Mesendoderm (in vitro differentiated cells): ENCODE measurements around the gene RAVER1.

Experiments
- DNase-seq: peaks from one replicate; pipeline ENCODE4 v3.0.0; 2013
- H2AK5ac ChIP-seq: 2 replicates; pipeline ENCODE4 v1.6.1; 2013; ENCODE audit warnings: low read length, inconsistent platforms
- H2BK120ac ChIP-seq: 2 replicates; pipeline ENCODE4 v1.6.1; 2013; ENCODE audit warnings: low read depth, mild to moderate bottlenecking, low read length, moderate library complexity, mixed read lengths
- H2BK15ac ChIP-seq: replicated peaks from 2 replicates; pipeline ENCODE4 v1.6.1; 2013; ENCODE audit warnings: low read depth, mild to moderate bottlenecking, moderate library complexity
- H2BK5ac ChIP-seq: 2 replicates; pipeline ENCODE4 v1.6.1; 2013; ENCODE audit warnings: low read length, inconsistent platforms
- H3K18ac ChIP-seq: 2 replicates; pipeline ENCODE4 v1.6.1; 2013; ENCODE audit warnings: mild to moderate bottlenecking, low read length, mixed read lengths
- H3K23ac ChIP-seq: one replicate; pipeline ENCODE4 v1.6.1; 2013; ENCODE audit warnings: low read length
- H3K27ac ChIP-seq: 2 replicates; pipeline ENCODE4 v1.5.1; 2013; ENCODE audit warnings: low read depth, mild to moderate bottlenecking, inconsistent platforms, low read length, moderate library complexity
- H3K27me3 ChIP-seq: 2 replicates; pipeline ENCODE4 v1.6.1; 2013; ENCODE audit warnings: low read length, control low read depth, mild to moderate bottlenecking, inconsistent platforms; ENCODE audit not compliant: insufficient read depth, poor library complexity
- H3K36me3 ChIP-seq: 2 replicates; pipeline ENCODE4 v1.6.1; 2013; ENCODE audit warnings: low read length, inconsistent platforms; ENCODE audit not compliant: control insufficient read depth, insufficient read depth
- H3K4ac ChIP-seq: one replicate; pipeline ENCODE4 v1.6.1; 2013; ENCODE audit warnings: low read depth, mild to moderate bottlenecking, low read length, moderate library complexity
- H3K4me1 ChIP-seq: 2 replicates; pipeline ENCODE4 v1.6.1; 2013; ENCODE audit warnings: low read depth, low read length, inconsistent platforms; ENCODE audit not compliant: control insufficient read depth
- H3K4me2 ChIP-seq: 2 replicates; pipeline ENCODE4 v1.6.1; 2013; ENCODE audit warnings: low read length
- H3K4me3 ChIP-seq: 2 replicates; pipeline ENCODE4 v1.5.1; 2013; ENCODE audit warnings: mild to moderate bottlenecking, low read length
- H3K56ac ChIP-seq: one replicate; pipeline ENCODE4 v1.6.1; 2013; ENCODE audit warnings: low read length
- H3K79me1 ChIP-seq: 2 replicates; pipeline ENCODE4 v1.6.1; 2013; ENCODE audit warnings: low read length, inconsistent platforms
- H3K79me2 ChIP-seq: 2 replicates; pipeline ENCODE4 v1.6.1; 2013; ENCODE audit warnings: mild to moderate bottlenecking, low read length; ENCODE audit not compliant: control insufficient read depth, insufficient read depth
- H3K9ac ChIP-seq: 2 replicates; pipeline ENCODE4 v1.6.1; 2013; ENCODE audit warnings: low read length, inconsistent platforms
- H4K5ac ChIP-seq: one replicate; pipeline ENCODE4 v1.6.1; 2013; ENCODE audit warnings: low read length
- H4K8ac ChIP-seq: one replicate; pipeline ENCODE4 v1.6.1; 2013; ENCODE audit warnings: low read depth, mild to moderate bottlenecking, control low read depth, low read length, moderate library complexity
- WGBS: extraction: QIAGEN DNeasy Blood & Tissue Kit; methylation state at CpG from one replicate; pipeline ENCODE4 v1.1.7; 2013; ENCODE audit warnings: low lambda C conversion rate, missing lambda C conversion rate; ENCODE audit not compliant: insufficient coverage; ENCODE audit errors: extremely low coverage; 5-methylcytosine and 5-hydroxymethylcytosine counted together

Gene RAVER1

DNA sequence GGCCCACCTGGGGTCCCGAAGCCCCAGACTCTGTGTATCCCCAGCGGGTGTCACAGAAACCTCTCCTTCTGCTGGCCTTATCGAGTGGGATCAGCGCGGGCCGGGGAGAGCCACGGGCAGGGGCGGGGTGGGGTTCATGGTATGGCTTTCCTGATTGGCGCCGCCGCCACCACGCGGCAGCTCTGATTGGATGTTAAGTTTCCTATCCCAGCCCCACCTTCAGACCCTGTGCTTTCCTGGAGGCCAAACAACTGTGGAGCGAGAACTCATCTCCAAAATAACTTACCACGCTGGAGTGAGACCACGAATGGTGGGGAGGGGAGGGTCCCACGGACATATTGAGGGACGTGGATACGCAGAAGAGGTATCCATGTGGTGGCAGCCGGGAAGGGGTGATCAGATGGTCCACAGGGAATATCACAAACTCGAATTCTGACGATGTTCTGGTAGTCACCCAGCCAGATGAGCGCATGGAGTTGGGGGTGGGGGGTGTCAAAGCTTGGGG, 44.6 kb downstream of the RAVER1 start:
- peak; percentile 67 for DNase-seq
- Histone ChIP-seq H3K4me2 (peak overlapping the region; percentile 80), H4K5ac (no peak overlapping the region), H2BK5ac (no peak overlapping the region), H3K23ac (no peak overlapping the region), H3K4me1 (peaks cover 5% of the 10 kb centered on the region), H3K79me2 (no peaks in the 10 kb centered on the region), H3K27ac (no peak overlapping the region), H3K18ac (no peak overlapping the region), H3K36me3 (no peaks in the 10 kb centered on the region), H3K56ac (peak overlapping the region; percentile 81), H3K27me3 (peaks cover 38% of the 10 kb centered on the region), H2AK5ac (no peak overlapping the region), H2BK120ac (no peak overlapping the region), H2BK15ac (no peak overlapping the region), H3K4me3 (no peak overlapping the region), H4K8ac (no peak overlapping the region), H3K79me1 (no peaks in the 10 kb centered on the region), H3K4ac (no peak overlapping the region), H3K9ac (peak overlapping the region; percentile 42)
- WGBS = no CpG with 5 or more reads among the region's 23 CpGs

DNA sequence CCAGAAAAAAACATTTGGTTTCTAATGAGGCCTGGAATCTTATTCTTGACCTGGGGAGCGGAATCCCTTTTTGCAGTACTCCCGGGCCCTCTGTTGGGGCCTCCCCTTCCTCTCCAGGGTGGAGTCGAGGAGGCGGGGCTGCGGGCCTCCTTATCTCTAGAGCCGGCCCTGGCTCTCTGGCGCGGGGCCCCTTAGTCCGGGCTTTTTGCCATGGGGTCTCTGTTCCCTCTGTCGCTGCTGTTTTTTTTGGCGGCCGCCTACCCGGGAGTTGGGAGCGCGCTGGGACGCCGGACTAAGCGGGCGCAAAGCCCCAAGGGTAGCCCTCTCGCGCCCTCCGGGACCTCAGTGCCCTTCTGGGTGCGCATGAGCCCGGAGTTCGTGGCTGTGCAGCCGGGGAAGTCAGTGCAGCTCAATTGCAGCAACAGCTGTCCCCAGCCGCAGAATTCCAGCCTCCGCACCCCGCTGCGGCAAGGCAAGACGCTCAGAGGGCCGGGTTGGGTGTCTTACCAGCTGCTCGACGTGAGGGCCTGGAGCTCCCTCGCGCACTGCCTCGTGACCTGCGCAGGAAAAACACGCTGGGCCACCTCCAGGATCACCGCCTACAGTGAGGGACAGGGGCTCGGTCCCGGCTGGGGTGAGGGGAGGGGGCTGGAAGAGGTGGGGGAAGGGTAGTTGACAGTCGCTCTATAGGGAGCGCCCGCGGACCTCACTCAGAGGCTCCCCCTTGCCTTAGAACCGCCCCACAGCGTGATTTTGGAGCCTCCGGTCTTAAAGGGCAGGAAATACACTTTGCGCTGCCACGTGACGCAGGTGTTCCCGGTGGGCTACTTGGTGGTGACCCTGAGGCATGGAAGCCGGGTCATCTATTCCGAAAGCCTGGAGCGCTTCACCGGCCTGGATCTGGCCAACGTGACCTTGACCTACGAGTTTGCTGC, 46.3 kb downstream of the RAVER1 start, which contains the start of gene ICAM4:
Gene ICAM4 (plus strand): TSS at position 153 of the 935 bp plus-strand sequence. CDS start 58 bp downstream, at position 211.
- Histone ChIP-seq H2BK15ac (no peak within 1 kb of the TSS), H3K79me1 (no peaks in the 10 kb centered on the region), H3K23ac (no peak within 1 kb of the TSS), H2AK5ac (no peak within 1 kb of the TSS), H3K27ac (no peak within 1 kb of the TSS), H2BK120ac (no peak within 1 kb of the TSS), H4K8ac (no peak within 1 kb of the TSS), H3K56ac (peak within 1 kb of the TSS; percentile 83), H3K36me3 (no peaks in the 10 kb centered on the region), H3K4me1 (peaks cover 5% of the 10 kb centered on the region), H3K4me2 (peak within 1 kb of the TSS; percentile 75), H4K5ac (no peak within 1 kb of the TSS), H3K27me3 (peaks cover 31% of the 10 kb centered on the region), H3K79me2 (no peaks in the 10 kb centered on the region), H3K18ac (no peak within 1 kb of the TSS), H3K4ac (no peak within 1 kb of the TSS), H2BK5ac (no peak within 1 kb of the TSS), H3K4me3 (no peak within 1 kb of the TSS), H3K9ac (peak within 1 kb of the TSS; percentile 55)
- peak; percentile 68 for DNase-seq
- WGBS = no CpG with 5 or more reads among the region's 59 CpGs

DNA sequence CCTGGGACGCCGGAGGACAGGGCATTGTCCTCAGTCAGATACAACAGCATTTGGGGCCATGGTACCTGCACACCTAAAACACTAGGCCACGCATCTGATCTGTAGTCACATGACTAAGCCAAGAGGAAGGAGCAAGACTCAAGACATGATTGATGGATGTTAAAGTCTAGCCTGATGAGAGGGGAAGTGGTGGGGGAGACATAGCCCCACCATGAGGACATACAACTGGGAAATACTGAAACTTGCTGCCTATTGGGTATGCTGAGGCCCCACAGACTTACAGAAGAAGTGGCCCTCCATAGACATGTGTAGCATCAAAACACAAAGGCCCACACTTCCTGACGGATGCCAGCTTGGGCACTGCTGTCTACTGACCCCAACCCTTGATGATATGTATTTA, 47.9 kb downstream of the RAVER1 start:
- Histone ChIP-seq H3K27me3 (peaks cover 15% of the 10 kb centered on the region), H3K4me3 (no peak overlapping the region), H4K5ac (no peak overlapping the region), H2BK15ac (no peak overlapping the region), H2AK5ac (no peak overlapping the region), H3K79me1 (no peaks in the 10 kb centered on the region), H2BK120ac (no peak overlapping the region), H3K18ac (no peak overlapping the region), H3K79me2 (no peaks in the 10 kb centered on the region), H4K8ac (no peak overlapping the region), H3K4ac (no peak overlapping the region), H3K36me3 (no peaks in the 10 kb centered on the region), H3K4me1 (peaks cover 2% of the 10 kb centered on the region), H2BK5ac (no peak overlapping the region), H3K56ac (no peak overlapping the region), H3K9ac (no peak overlapping the region), H3K23ac (no peak overlapping the region), H3K4me2 (no peak overlapping the region), H3K27ac (no peak overlapping the region)
- no CpG with 5 or more reads among the region's 4 CpGs for WGBS
- DNase-seq = no peak

DNA sequence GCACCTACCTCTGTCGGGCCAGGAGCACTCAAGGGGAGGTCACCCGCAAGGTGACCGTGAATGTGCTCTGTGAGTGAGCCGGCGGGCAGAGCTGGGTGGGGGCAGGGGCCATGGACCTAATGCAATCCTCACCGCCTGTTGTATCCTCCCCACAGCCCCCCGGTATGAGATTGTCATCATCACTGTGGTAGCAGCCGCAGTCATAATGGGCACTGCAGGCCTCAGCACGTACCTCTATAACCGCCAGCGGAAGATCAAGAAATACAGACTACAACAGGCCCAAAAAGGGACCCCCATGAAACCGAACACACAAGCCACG, 48.4 kb downstream of the RAVER1 start:
- Histone ChIP-seq H2BK120ac (no peak overlapping the region), H3K4me1 (no peaks in the 10 kb centered on the region), H3K4me3 (no peak overlapping the region), H3K27ac (no peak overlapping the region), H2BK5ac (no peak overlapping the region), H4K5ac (no peak overlapping the region), H3K9ac (no peak overlapping the region), H2BK15ac (no peak overlapping the region), H3K56ac (no peak overlapping the region), H3K79me2 (no peaks in the 10 kb centered on the region), H3K4me2 (no peak overlapping the region), H3K36me3 (no peaks in the 10 kb centered on the region), H2AK5ac (no peak overlapping the region), H3K27me3 (peaks cover 10% of the 10 kb centered on the region), H4K8ac (no peak overlapping the region), H3K79me1 (no peaks in the 10 kb centered on the region), H3K18ac (no peak overlapping the region), H3K4ac (no peak overlapping the region), H3K23ac (no peak overlapping the region)
- no peak for DNase-seq
- WGBS = no CpG with 5 or more reads among the region's 13 CpGs

DNA sequence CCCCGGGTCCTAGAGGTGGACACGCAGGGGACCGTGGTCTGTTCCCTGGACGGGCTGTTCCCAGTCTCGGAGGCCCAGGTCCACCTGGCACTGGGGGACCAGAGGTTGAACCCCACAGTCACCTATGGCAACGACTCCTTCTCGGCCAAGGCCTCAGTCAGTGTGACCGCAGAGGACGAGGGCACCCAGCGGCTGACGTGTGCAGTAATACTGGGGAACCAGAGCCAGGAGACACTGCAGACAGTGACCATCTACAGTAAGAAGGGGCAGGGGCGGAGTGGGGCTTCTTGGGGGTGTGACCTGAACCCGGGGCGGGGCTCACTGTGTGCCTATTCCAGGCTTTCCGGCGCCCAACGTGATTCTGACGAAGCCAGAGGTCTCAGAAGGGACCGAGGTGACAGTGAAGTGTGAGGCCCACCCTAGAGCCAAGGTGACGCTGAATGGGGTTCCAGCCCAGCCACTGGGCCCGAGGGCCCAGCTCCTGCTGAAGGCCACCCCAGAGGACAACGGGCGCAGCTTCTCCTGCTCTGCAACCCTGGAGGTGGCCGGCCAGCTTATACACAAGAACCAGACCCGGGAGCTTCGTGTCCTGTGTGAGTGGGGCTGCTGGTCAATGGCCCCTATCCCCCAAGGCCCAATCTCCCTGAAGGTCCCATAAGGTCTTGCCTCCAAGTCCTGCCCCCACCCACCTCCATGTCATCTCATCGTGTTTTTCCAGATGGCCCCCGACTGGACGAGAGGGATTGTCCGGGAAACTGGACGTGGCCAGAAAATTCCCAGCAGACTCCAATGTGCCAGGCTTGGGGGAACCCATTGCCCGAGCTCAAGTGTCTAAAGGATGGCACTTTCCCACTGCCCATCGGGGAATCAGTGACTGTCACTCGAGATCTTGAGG, 49.0 kb downstream of the RAVER1 start:
- Histone ChIP-seq H2AK5ac (no peak overlapping the region), H3K56ac (no peak overlapping the region), H2BK5ac (no peak overlapping the region), H3K4ac (no peak overlapping the region), H3K9ac (no peak overlapping the region), H4K8ac (no peak overlapping the region), H4K5ac (no peak overlapping the region), H3K23ac (no peak overlapping the region), H3K27me3 (peaks cover 9% of the 10 kb centered on the region), H3K4me3 (no peak overlapping the region), H3K4me2 (no peak overlapping the region), H2BK120ac (no peak overlapping the region), H3K27ac (no peak overlapping the region), H3K79me1 (no peaks in the 10 kb centered on the region), H3K4me1 (no peaks in the 10 kb centered on the region), H2BK15ac (no peak overlapping the region), H3K79me2 (no peaks in the 10 kb centered on the region), H3K18ac (no peak overlapping the region), H3K36me3 (no peaks in the 10 kb centered on the region)
- no CpG with 5 or more reads among the region's 34 CpGs for WGBS
- no peak for DNase-seq
